ENCODE data around the gene ZBTB40. TPM values are rescaled to one million over a fixed set of nuclear protein-coding genes. Genes with fewer than 3 reads are reported as not detected.

Gene ZBTB40
- total and polyA plus RNA-seq, 9 of the 15 experiments (the other 6 are each of a cell fraction or from before 2014, with no cell fraction given) = 2.6 to 26.0 (median 18.8) TPM

GRCh38 chr1:22428672-22429071, 23.0 kb upstream of the ZBTB40 start (continued):
- TF ChIP-seq, protein P1, sequence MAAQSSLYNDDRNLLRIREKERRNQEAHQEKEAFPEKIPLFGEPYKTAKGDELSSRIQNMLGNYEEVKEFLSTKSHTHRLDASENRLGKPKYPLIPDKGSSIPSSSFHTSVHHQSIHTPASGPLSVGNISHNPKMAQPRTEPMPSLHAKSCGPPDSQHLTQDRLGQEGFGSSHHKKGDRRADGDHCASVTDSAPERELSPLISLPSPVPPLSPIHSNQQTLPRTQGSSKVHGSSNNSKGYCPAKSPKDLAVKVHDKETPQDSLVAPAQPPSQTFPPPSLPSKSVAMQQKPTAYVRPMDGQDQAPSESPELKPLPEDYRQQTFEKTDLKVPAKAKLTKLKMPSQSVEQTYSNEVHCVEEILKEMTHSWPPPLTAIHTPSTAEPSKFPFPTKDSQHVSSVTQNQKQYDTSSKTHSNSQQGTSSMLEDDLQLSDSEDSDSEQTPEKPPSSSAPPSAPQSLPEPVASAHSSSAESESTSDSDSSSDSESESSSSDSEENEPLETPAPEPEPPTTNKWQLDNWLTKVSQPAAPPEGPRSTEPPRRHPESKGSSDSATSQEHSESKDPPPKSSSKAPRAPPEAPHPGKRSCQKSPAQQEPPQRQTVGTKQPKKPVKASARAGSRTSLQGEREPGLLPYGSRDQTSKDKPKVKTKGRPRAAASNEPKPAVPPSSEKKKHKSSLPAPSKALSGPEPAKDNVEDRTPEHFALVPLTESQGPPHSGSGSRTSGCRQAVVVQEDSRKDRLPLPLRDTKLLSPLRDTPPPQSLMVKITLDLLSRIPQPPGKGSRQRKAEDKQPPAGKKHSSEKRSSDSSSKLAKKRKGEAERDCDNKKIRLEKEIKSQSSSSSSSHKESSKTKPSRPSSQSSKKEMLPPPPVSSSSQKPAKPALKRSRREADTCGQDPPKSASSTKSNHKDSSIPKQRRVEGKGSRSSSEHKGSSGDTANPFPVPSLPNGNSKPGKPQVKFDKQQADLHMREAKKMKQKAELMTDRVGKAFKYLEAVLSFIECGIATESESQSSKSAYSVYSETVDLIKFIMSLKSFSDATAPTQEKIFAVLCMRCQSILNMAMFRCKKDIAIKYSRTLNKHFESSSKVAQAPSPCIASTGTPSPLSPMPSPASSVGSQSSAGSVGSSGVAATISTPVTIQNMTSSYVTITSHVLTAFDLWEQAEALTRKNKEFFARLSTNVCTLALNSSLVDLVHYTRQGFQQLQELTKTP (IDR thresholded peaks at IDR 0.05; ENCODE audit: low read depth in 1 of 2, partially characterized antibody in 2 of 2) = peak in 1 of 2 experiments; percentile 84
- TF ChIP-seq, protein P2, sequence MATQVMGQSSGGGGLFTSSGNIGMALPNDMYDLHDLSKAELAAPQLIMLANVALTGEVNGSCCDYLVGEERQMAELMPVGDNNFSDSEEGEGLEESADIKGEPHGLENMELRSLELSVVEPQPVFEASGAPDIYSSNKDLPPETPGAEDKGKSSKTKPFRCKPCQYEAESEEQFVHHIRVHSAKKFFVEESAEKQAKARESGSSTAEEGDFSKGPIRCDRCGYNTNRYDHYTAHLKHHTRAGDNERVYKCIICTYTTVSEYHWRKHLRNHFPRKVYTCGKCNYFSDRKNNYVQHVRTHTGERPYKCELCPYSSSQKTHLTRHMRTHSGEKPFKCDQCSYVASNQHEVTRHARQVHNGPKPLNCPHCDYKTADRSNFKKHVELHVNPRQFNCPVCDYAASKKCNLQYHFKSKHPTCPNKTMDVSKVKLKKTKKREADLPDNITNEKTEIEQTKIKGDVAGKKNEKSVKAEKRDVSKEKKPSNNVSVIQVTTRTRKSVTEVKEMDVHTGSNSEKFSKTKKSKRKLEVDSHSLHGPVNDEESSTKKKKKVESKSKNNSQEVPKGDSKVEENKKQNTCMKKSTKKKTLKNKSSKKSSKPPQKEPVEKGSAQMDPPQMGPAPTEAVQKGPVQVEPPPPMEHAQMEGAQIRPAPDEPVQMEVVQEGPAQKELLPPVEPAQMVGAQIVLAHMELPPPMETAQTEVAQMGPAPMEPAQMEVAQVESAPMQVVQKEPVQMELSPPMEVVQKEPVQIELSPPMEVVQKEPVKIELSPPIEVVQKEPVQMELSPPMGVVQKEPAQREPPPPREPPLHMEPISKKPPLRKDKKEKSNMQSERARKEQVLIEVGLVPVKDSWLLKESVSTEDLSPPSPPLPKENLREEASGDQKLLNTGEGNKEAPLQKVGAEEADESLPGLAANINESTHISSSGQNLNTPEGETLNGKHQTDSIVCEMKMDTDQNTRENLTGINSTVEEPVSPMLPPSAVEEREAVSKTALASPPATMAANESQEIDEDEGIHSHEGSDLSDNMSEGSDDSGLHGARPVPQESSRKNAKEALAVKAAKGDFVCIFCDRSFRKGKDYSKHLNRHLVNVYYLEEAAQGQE (IDR thresholded peaks at IDR 0.05; ENCODE audit: borderline replicate concordance) = peak; percentile 73
- TF ChIP-seq, protein P2 (CRISPR knock-in tag; IDR thresholded peaks at IDR 0.05; ENCODE audit: low read depth) = no peak
- TF ChIP-seq RFX1 (IDR thresholded peaks at IDR 0.05) (peak; percentile 20; the same call in 1 of the 2 replicates), CBFA2T2 (conservative IDR thresholded peaks at IDR 0.05) (peak; percentile 75), IFI16 (CRISPR knock-in tag; IDR thresholded peaks at IDR 0.05) (no peak), MYNN (IDR thresholded peaks at IDR 0.05) (no peak), MYNN (CRISPR knock-in tag; IDR thresholded peaks at IDR 0.05) (no peak), TBP (optimal IDR thresholded peaks at IDR 0.05; ENCODE audit: low read depth, low read length) (peak; percentile 26), TEAD1 (CRISPR knock-in tag; IDR thresholded peaks at IDR 0.05) (0 out of 4 replicates have a peak, but pooled peaks of 1 of the 2 experiments have one; percentile 25), RAD51 (IDR thresholded peaks at IDR 0.05; ENCODE audit: borderline replicate concordance, low read depth) (peak; percentile 95), RBM25 (IDR thresholded peaks at IDR 0.05; ENCODE audit: low read depth, low read length, severe bottlenecking) (peak; percentile 93), FOS (IDR thresholded peaks at IDR 0.05; ENCODE audit: extremely low read depth, insufficient read length) (peak; percentile 86), ELF1 (tag; IDR thresholded peaks at IDR 0.05) (peak; percentile 99), MBD2 (IDR thresholded peaks at IDR 0.05; ENCODE audit: borderline replicate concordance, low read depth) (peak; percentile 78), SNRNP70 (optimal IDR thresholded peaks at IDR 0.05; ENCODE audit: low read depth, low read length) (no peak), HCFC1 (IDR thresholded peaks at IDR 0.05; ENCODE audit: low read depth, low read length) (peak; percentile 95)

Measured in K562 (cell line).